NCI-H128 (cell line): ENCODE results near the gene KRTAP10-1.
"Not testable (repeated sequence)": the region's sequence is repeated elsewhere in the genome, so short reads cannot be mapped to it uniquely, and the experiment has no call there.

ENCODE experiments used
- DNase-seq: peaks from one replicate; lab custom pipeline; 2025; ENCODE audit not compliant: unreplicated experiment; lab: John Stamatoyannopoulos, UW

KRTAP10-1 gene

GRCh38 chr21:44505673-44506278, 34.2 kb downstream of the KRTAP10-1 start:
- no peak for DNase-seq

- DNase-seq: no peak
These were observed 36.0 kb downstream of the KRTAP10-1 start for GRCh38 chr21:44503901-44504399.

- not testable (repeated sequence) for DNase-seq
These were observed 36.7 kb downstream of the KRTAP10-1 start for GRCh38 chr21:44503006-44503889.

GRCh38 chr21:44502171-44502958, 37.6 kb downstream of the KRTAP10-1 start:
- no peak for DNase-seq

GRCh38 chr21:44500111-44500510, 39.9 kb downstream of the KRTAP10-1 start:
- DNase-seq: no peak

GRCh38 chr21:44499631-44500030, 40.4 kb downstream of the KRTAP10-1 start:
- DNase-seq: no peak

GRCh38 chr21:44499211-44499560, 40.8 kb downstream of the KRTAP10-1 start:
- DNase-seq: no peak

- no peak for DNase-seq
These were observed 41.5 kb downstream of the KRTAP10-1 start for GRCh38 chr21:44498280-44499210.

- DNase-seq: peak; percentile 35
These were observed 42.3 kb downstream of the KRTAP10-1 start for GRCh38 chr21:44497703-44498126.

GRCh38 chr21:44496564-44497550, 43.1 kb downstream of the KRTAP10-1 start:
- peak; percentile 33 for DNase-seq

- DNase-seq: no peak
These were observed 44.1 kb downstream of the KRTAP10-1 start for GRCh38 chr21:44495611-44496563.

GRCh38 chr21:44494956-44495355, 45.0 kb downstream of the KRTAP10-1 start:
- no peak for DNase-seq

- DNase-seq: no peak
These were observed 45.6 kb downstream of the KRTAP10-1 start for GRCh38 chr21:44494418-44494817.

GRCh38 chr21:44492567-44493385, 47.2 kb downstream of the KRTAP10-1 start:
- DNase-seq: no peak

- no peak for DNase-seq
These were observed 49.2 kb downstream of the KRTAP10-1 start for GRCh38 chr21:44490816-44491215.

GRCh38 chr21:44490405-44490804, 49.6 kb downstream of the KRTAP10-1 start:
- no peak for DNase-seq

GRCh38 chr21:44489962-44490361, 50.0 kb downstream of the KRTAP10-1 start:
- DNase-seq: no peak
